Large intestine (tissue), 3 donors: ENCODE data around the gene DES. TPM values are rescaled to one million over a fixed set of nuclear protein-coding genes. Genes with fewer than 3 reads are reported as not detected.

Source experiments
- DNase-seq, 2 donors: peaks; one replicate each; pipeline versions ENCODE4 v3.0.0 to v3.0.0-alpha.2; 2013
- H3K27ac ChIP-seq: one replicate; pipeline ENCODE4 v1.5.1; 2013; ENCODE audit warnings: low read length
- H3K27me3 ChIP-seq: 2 replicates; pipeline ENCODE4 v1.6.1; 2013; ENCODE audit warnings: low read length; ENCODE audit not compliant: control insufficient read depth, insufficient read depth
- H3K36me3 ChIP-seq: 2 replicates; pipeline ENCODE4 v1.6.1; 2013; ENCODE audit warnings: low read length; ENCODE audit not compliant: control insufficient read depth, insufficient read depth
- H3K4me1 ChIP-seq: one replicate; pipeline ENCODE4 v1.6.1; 2013; ENCODE audit warnings: low read length; ENCODE audit not compliant: control insufficient read depth, insufficient read depth
- H3K4me3 ChIP-seq: one replicate; pipeline ENCODE4 v1.5.1; 2013; ENCODE audit warnings: low read length
- H3K9me3 ChIP-seq: one replicate; pipeline ENCODE4 v1.6.1; 2013; ENCODE audit warnings: mild to moderate bottlenecking, low read depth, low read length, moderate library complexity; ENCODE audit not compliant: control insufficient read depth
- WGBS: methylation state at CpG from one replicate; pipeline ENCODE4 v1.1.5; 2013; ENCODE audit warnings: low lambda C conversion rate; ENCODE audit not compliant: insufficient coverage; 5-methylcytosine and 5-hydroxymethylcytosine counted together
- polyA plus RNA-seq: library from polyadenylated mRNA; unstranded; fragments of 120-200 nt; gene quantifications from one replicate; pipeline ENCODE4 v1.2.1, GENCODE V29; 2013

Gene DES
- polyA plus RNA-seq, 1 donor, result 429 TPM

GRCh38 chr2:219398721-219399363 is 19.3 kb upstream of the DES start:
- Histone ChIP-seq H3K4me1 (peaks cover 30% of the 10 kb centered on the region), H3K9me3 (no peaks in the 10 kb centered on the region), H3K27me3 (no peaks in the 10 kb centered on the region), H3K27ac (peak overlapping the region; percentile 61), H3K36me3 (no peaks in the 10 kb centered on the region), H3K4me3 (no peak overlapping the region)
- DNase-seq, result peak in 1 of 2 donors; percentile 67
- WGBS, result no CpG with 5 or more reads among the region's 5 CpGs

GRCh38 chr2:219399716-219400478 is 18.3 kb upstream of the DES start:
- Histone ChIP-seq H3K27me3 (no peaks in the 10 kb centered on the region), H3K4me1 (peaks cover 30% of the 10 kb centered on the region)

GRCh38 chr2:219400562-219400961 is 17.6 kb upstream of the DES start:
- H3K27ac ChIP-seq, result no peak overlapping the region
- H3K4me3 ChIP-seq, result no peak overlapping the region
- no peak for DNase-seq
- H3K27me3 ChIP-seq, result no peaks in the 10 kb centered on the region
- H3K4me1 ChIP-seq, result peaks cover 32% of the 10 kb centered on the region
- H3K36me3 ChIP-seq, result no peaks in the 10 kb centered on the region
- no CpG with 5 or more reads among the region's 6 CpGs for WGBS
- no peaks in the 10 kb centered on the region for H3K9me3 ChIP-seq

More at GRCh38 chr2:219399716-219400478, 18.3 kb upstream of the DES start:
- H3K36me3 ChIP-seq, result no peaks in the 10 kb centered on the region
- no peak for DNase-seq
- no peaks in the 10 kb centered on the region for H3K9me3 ChIP-seq
- 22% methylated on average over 4 of the region's 14 CpGs for WGBS
- H3K4me3 ChIP-seq, result no peak overlapping the region
- H3K27ac ChIP-seq, result peak overlapping the region; percentile 61

- no CpG with 5 or more reads among the region's 8 CpGs for WGBS
- H3K9me3 ChIP-seq, result no peaks in the 10 kb centered on the region
- H3K27me3 ChIP-seq, result no peaks in the 10 kb centered on the region
- no peak overlapping the region for H3K4me3 ChIP-seq
- peaks cover 36% of the 10 kb centered on the region for H3K4me1 ChIP-seq
- no peak overlapping the region for H3K27ac ChIP-seq
- no peak for DNase-seq
- no peaks in the 10 kb centered on the region for H3K36me3 ChIP-seq
Observed at GRCh38 chr2:219401606-219402005, 16.6 kb upstream of the DES start.

- H3K36me3 ChIP-seq, result no peaks in the 10 kb centered on the region
- no peaks in the 10 kb centered on the region for H3K27me3 ChIP-seq
- H3K4me1 ChIP-seq, result peaks cover 36% of the 10 kb centered on the region
- DNase-seq, result peak; percentile 56 to 63
- no peak overlapping the region for H3K27ac ChIP-seq
- H3K4me3 ChIP-seq, result no peak overlapping the region
- no CpG with 5 or more reads among the region's 15 CpGs for WGBS
- no peaks in the 10 kb centered on the region for H3K9me3 ChIP-seq
Observed at GRCh38 chr2:219402665-219403515, 15.3 kb upstream of the DES start.

GRCh38 chr2:219403861-219404260 is 14.3 kb upstream of the DES start:
- no CpG with 5 or more reads among the region's 9 CpGs for WGBS
- Histone ChIP-seq H3K36me3 (no peaks in the 10 kb centered on the region), H3K4me3 (no peak overlapping the region), H3K9me3 (no peaks in the 10 kb centered on the region), H3K4me1 (peaks cover 28% of the 10 kb centered on the region), H3K27ac (no peak overlapping the region), H3K27me3 (no peaks in the 10 kb centered on the region)
- no peak for DNase-seq

GRCh38 chr2:219404291-219404910 is 13.8 kb upstream of the DES start:
- H3K27ac ChIP-seq, result no peak overlapping the region
- H3K4me1 ChIP-seq, result peaks cover 23% of the 10 kb centered on the region
- no CpG with 5 or more reads among the region's 10 CpGs for WGBS

GRCh38 chr2:219404954-219405353 is 13.2 kb upstream of the DES start:
- Histone ChIP-seq H3K27ac (peak overlapping the region; percentile 3), H3K27me3 (no peaks in the 10 kb centered on the region), H3K4me3 (no peak overlapping the region), H3K4me1 (peaks cover 17% of the 10 kb centered on the region), H3K9me3 (no peaks in the 10 kb centered on the region), H3K36me3 (no peaks in the 10 kb centered on the region)
- no CpG with 5 or more reads among the region's 7 CpGs for WGBS
- no peak for DNase-seq

More at GRCh38 chr2:219404291-219404910, 13.8 kb upstream of the DES start:
- Histone ChIP-seq H3K9me3 (no peaks in the 10 kb centered on the region), H3K4me3 (no peak overlapping the region), H3K36me3 (no peaks in the 10 kb centered on the region), H3K27me3 (no peaks in the 10 kb centered on the region)
- DNase-seq, result no peak

GRCh38 chr2:219405451-219405850 is 12.7 kb upstream of the DES start:
- no peaks in the 10 kb centered on the region for H3K9me3 ChIP-seq
- H3K27me3 ChIP-seq, result no peaks in the 10 kb centered on the region
- H3K4me1 ChIP-seq, result peaks cover 14% of the 10 kb centered on the region
- DNase-seq, result no peak
- no CpG with 5 or more reads among the region's 9 CpGs for WGBS
- H3K27ac ChIP-seq, result peak overlapping the region; percentile 17
- no peaks in the 10 kb centered on the region for H3K36me3 ChIP-seq
- no peak overlapping the region for H3K4me3 ChIP-seq
